ENCODE measurements around the gene ATP8A2. TPM values are rescaled to one million over a fixed set of nuclear protein-coding genes. Genes with fewer than 3 reads are reported as not detected.

Gene ATP8A2
- total RNA-seq, 2 donors from 2014 or later = 1.6 to 2.9 TPM

DNA sequence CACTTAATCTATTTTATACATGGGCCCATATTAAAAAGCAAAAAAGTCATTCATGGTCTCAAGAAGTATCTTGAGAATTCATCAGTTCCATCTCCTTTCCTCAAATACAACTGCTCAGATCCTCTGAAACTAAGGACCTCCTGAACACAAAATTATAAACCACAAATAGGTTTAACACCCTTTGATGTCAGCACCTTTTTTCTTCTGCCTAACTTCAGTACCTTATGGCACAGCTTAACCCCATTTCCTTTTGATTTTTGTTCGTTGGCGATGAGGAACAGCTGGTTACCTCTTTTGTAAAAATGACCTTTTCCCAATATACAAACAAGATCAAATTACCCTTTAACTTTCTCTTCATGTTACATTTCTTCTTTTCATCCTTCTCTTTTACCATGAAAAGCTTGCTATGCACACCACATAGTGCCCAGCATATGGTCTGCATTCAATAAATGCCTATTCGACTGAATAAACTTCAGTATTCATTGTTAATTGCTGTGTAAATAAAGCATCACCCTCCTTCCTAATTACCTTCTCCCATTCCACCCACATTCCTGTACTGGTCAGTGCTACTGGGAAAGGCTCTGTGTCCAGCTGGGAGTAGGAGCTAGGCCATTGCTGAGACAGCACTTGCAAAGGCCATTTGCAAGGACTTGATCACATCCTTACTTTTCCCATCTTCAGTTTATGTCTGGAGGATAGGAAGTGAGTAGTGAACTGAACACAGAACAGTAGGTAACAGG is 362.1 kb downstream of the ATP8A2 start:
- Mint-ChIP-seq H3K36me3 (ENCODE audit: low read depth) (no peaks in the 10 kb centered on the region), H3K4me1 (peaks cover 24% of the 10 kb centered on the region), H3K9me3 (no peaks in the 10 kb centered on the region), H3K27ac (no peak overlapping the region), H3K4me3 (no peak overlapping the region), H3K27me3 (ENCODE audit: insufficient read depth) (peaks cover 2% of the 10 kb centered on the region)
- H3K4me3 ChIP-seq (ENCODE audit: low read length) = no peak overlapping the region
- H3K27me3 ChIP-seq (ENCODE audit: control insufficient read depth, insufficient read depth, low read length, poor library complexity, severe bottlenecking) = no peaks in the 10 kb centered on the region
- DNase-seq = no peak
- TF ChIP-seq, protein P1, sequence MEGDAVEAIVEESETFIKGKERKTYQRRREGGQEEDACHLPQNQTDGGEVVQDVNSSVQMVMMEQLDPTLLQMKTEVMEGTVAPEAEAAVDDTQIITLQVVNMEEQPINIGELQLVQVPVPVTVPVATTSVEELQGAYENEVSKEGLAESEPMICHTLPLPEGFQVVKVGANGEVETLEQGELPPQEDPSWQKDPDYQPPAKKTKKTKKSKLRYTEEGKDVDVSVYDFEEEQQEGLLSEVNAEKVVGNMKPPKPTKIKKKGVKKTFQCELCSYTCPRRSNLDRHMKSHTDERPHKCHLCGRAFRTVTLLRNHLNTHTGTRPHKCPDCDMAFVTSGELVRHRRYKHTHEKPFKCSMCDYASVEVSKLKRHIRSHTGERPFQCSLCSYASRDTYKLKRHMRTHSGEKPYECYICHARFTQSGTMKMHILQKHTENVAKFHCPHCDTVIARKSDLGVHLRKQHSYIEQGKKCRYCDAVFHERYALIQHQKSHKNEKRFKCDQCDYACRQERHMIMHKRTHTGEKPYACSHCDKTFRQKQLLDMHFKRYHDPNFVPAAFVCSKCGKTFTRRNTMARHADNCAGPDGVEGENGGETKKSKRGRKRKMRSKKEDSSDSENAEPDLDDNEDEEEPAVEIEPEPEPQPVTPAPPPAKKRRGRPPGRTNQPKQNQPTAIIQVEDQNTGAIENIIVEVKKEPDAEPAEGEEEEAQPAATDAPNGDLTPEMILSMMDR (conservative IDR thresholded peaks at IDR 0.05) = no peak
- no peak overlapping the region for H3K9ac ChIP-seq (ENCODE audit: extremely low read depth, low read length, poor library complexity, severe bottlenecking)
- no peak overlapping the region for H3K27ac ChIP-seq (ENCODE audit: low read depth, low read length)
- H3K9me3 ChIP-seq (ENCODE audit: control insufficient read depth, low read length) = no peaks in the 10 kb centered on the region
- WGBS, 2 experiments (ENCODE audit: insufficient coverage in 1 of 2, insufficient read length in 1 of 2) = 81 to 82% methylated on average over 2 to 3 of the region's 3 CpGs
- no peaks in the 10 kb centered on the region for H3K36me3 ChIP-seq (ENCODE audit: control insufficient read depth, insufficient read depth, low read length)
- no peaks in the 10 kb centered on the region for H3K4me1 ChIP-seq (ENCODE audit: control insufficient read depth, insufficient read depth, low read length)

DNA sequence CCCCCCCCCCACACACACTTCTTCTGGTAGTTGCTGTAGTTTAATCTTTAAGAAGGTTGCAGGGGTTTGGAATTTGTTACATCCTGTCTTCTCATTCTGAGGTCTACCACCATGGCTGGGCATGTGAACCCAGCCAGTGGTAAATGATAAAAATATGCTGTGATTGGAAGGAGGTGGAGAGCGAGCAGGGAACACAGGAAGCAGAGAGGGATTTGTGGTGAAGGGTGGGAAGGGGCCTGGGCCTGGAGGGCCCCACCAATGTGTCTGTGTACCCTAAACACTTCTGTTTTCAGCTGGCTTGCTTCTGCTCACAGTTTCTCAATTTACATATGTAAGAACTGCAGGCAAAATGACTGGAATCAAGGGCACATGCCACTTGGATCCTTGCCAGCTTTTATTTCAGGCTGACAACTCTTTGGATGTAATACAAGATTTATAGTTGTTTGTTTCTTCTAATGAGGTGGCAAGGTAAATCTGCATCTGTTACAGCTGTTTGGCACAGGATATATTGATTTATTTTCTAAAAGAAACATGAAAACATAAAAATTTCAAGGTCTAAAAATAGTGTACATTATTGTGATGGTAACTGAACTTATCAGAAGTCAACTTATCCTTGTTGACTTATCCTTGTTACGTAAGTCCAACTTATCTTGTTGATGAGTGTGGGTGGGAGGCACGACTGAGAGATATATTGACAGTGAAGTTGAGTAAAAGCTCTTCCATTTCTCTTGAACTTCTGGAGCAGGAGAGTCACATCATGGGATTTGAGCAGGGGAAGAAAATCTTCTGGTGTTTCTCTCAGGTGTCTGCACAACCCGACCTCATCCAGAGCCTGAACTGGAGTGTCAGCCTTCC is 366.8 kb downstream of the ATP8A2 start:
- TF ChIP-seq, protein P1 (conservative IDR thresholded peaks at IDR 0.05) = no peak
- no peaks in the 10 kb centered on the region for H3K9me3 Mint-ChIP-seq
- Histone ChIP-seq H3K9me3 (ENCODE audit: control insufficient read depth, low read length) (no peaks in the 10 kb centered on the region), H3K27me3 (ENCODE audit: control insufficient read depth, insufficient read depth, low read length, poor library complexity, severe bottlenecking) (no peaks in the 10 kb centered on the region), H3K9ac (ENCODE audit: extremely low read depth, low read length, poor library complexity, severe bottlenecking) (no peak overlapping the region), H3K36me3 (ENCODE audit: control insufficient read depth, insufficient read depth, low read length) (no peaks in the 10 kb centered on the region), H3K27ac (ENCODE audit: low read depth, low read length) (no peak overlapping the region), H3K4me3 (ENCODE audit: low read length) (no peak overlapping the region), H3K4me1 (ENCODE audit: control insufficient read depth, insufficient read depth, low read length) (no peaks in the 10 kb centered on the region)
- DNase-seq = no peak
- 88 to 94% methylated on average over 2 to 4 of the region's 4 CpGs for WGBS, 2 experiments (ENCODE audit: insufficient coverage in 1 of 2, insufficient read length in 1 of 2)
- peak overlapping the region; percentile 60 for H3K27ac Mint-ChIP-seq
- no peaks in the 10 kb centered on the region for H3K36me3 Mint-ChIP-seq (ENCODE audit: low read depth)
- peaks cover 2% of the 10 kb centered on the region for H3K27me3 Mint-ChIP-seq (ENCODE audit: insufficient read depth)
- peaks cover 17% of the 10 kb centered on the region for H3K4me1 Mint-ChIP-seq
- H3K4me3 Mint-ChIP-seq = no peak overlapping the region

GRCh38 chr13:25739376-25739775 is 367.6 kb downstream of the ATP8A2 start:
- TF ChIP-seq, protein P1 (conservative IDR thresholded peaks at IDR 0.05) = no peak
- no peak overlapping the region for H3K9ac ChIP-seq (ENCODE audit: extremely low read depth, low read length, poor library complexity, severe bottlenecking)

More at GRCh38 chr13:25739376-25739775, 367.6 kb downstream of the ATP8A2 start:
- Histone ChIP-seq H3K4me1 (ENCODE audit: control insufficient read depth, insufficient read depth, low read length) (no peaks in the 10 kb centered on the region), H3K4me3 (ENCODE audit: low read length) (no peak overlapping the region), H3K36me3 (ENCODE audit: control insufficient read depth, insufficient read depth, low read length) (no peaks in the 10 kb centered on the region), H3K9me3 (ENCODE audit: control insufficient read depth, low read length) (no peaks in the 10 kb centered on the region), H3K27me3 (ENCODE audit: control insufficient read depth, insufficient read depth, low read length, poor library complexity, severe bottlenecking) (no peaks in the 10 kb centered on the region), H3K27ac (ENCODE audit: low read depth, low read length) (no peak overlapping the region)
- Mint-ChIP-seq H3K27me3 (ENCODE audit: insufficient read depth) (peaks cover 2% of the 10 kb centered on the region), H3K4me1 (peaks cover 10% of the 10 kb centered on the region), H3K27ac (no peak overlapping the region), H3K36me3 (ENCODE audit: low read depth) (no peaks in the 10 kb centered on the region), H3K4me3 (no peak overlapping the region), H3K9me3 (no peaks in the 10 kb centered on the region)
- no peak for DNase-seq
- 86% methylated on average over 1 of the region's 1 CpG; no CpG with 5 or more reads in 1 of the 2 experiments for WGBS, 2 experiments (ENCODE audit: insufficient coverage in 1 of 2, insufficient read length in 1 of 2)

Data from endodermal cell (in vitro differentiated cells).